GM12873 (cell line): ENCODE measurements around the gene GRIFIN.

Source experiments
- TF ChIP-seq, protein P1 (sequence below): IDR thresholded peaks from 2 replicates; pipeline ENCODE4 v1.5.1; 2012; ENCODE audit warnings: low read depth, mild to moderate bottlenecking, moderate library complexity, low read length, control low read depth; ENCODE audit not compliant: insufficient read depth; ENCODE audit errors: missing control alignments

The GRIFIN gene

DNA sequence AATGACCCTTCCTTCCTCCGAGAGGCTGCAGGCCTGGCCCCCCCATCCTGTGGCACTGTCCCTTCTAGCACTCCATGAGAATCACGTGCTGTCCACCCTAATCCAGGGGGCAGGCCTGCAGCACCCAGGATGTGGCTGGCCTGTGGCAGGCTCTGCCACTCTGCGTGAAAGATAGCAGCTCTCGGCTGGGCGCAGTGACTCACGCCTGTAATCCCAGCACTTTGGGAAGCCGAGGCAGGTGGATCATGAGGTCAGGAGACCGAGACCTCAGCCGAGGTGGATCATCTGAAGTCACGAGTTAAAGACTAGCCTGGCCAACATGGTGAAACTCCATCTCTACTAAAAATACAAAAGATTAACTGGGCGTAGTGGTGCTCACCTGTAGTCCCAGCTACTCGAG lies 24.5 kb upstream of the GRIFIN start:
- TF ChIP-seq, protein P1, sequence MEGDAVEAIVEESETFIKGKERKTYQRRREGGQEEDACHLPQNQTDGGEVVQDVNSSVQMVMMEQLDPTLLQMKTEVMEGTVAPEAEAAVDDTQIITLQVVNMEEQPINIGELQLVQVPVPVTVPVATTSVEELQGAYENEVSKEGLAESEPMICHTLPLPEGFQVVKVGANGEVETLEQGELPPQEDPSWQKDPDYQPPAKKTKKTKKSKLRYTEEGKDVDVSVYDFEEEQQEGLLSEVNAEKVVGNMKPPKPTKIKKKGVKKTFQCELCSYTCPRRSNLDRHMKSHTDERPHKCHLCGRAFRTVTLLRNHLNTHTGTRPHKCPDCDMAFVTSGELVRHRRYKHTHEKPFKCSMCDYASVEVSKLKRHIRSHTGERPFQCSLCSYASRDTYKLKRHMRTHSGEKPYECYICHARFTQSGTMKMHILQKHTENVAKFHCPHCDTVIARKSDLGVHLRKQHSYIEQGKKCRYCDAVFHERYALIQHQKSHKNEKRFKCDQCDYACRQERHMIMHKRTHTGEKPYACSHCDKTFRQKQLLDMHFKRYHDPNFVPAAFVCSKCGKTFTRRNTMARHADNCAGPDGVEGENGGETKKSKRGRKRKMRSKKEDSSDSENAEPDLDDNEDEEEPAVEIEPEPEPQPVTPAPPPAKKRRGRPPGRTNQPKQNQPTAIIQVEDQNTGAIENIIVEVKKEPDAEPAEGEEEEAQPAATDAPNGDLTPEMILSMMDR = no peak

GRCh38 chr7:2499719-2500430 lies 23.7 kb upstream of the GRIFIN start:
- TF ChIP-seq, protein P1 = no peak

DNA sequence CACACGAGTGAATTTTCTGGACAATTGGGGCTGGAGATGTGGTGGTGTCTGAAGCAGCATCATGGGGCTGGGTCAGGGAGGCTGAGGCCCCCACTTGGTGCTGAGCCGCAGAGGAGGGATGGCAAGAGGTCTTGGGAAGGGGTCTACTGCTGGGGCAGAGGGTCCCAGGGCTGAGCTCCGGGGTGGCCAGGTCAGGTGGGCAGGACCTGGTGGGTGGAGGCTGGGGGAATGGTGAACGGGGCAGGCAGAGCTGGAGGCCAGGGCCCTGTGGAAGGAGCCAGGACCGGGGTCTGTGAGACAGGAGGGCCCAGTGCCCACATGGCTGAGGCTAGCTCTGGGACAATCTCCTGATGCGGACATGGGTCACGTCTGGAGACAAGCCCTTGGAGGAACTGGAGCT lies 23.0 kb upstream of the GRIFIN start:
- TF ChIP-seq, protein P1 = no peak

DNA sequence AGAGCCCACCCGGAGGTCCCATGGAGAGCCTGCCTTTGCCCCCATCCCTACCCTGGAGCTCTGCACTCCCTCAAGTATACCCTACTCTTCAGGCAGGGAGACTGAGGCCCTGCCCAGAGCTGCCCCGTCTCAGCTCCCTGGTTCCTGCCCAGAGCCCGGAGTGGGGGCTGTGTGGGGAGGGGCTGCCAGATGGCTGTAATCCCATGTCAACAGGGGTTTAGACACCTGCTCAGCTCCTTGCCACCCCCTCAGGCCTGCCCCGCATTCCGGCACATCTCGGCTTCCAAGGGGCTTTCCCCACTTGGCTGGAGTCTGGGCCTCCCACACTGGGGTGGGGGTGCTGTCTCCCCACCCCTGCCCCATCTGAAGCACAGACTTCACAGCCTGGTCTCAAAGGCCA lies 22.5 kb upstream of the GRIFIN start:
- TF ChIP-seq, protein P1 = no peak

- TF ChIP-seq, protein P1 = no peak
Measured at GRCh38 chr7:2497500-2498336, 21.5 kb upstream of the GRIFIN start.

GRCh38 chr7:2497065-2497464 lies 20.9 kb upstream of the GRIFIN start:
- TF ChIP-seq, protein P1 = no peak

GRCh38 chr7:2496375-2496774 lies 20.2 kb upstream of the GRIFIN start:
- TF ChIP-seq, protein P1 = no peak
